ENCODE data around the gene USP40. TPM values are rescaled to one million over a fixed set of nuclear protein-coding genes. Genes with fewer than 3 reads are reported as not detected.

Gene USP40
- total RNA-seq, 4 donors from 2014 or later, result 21.8 to 60.3 (median 38.2) TPM

DNA sequence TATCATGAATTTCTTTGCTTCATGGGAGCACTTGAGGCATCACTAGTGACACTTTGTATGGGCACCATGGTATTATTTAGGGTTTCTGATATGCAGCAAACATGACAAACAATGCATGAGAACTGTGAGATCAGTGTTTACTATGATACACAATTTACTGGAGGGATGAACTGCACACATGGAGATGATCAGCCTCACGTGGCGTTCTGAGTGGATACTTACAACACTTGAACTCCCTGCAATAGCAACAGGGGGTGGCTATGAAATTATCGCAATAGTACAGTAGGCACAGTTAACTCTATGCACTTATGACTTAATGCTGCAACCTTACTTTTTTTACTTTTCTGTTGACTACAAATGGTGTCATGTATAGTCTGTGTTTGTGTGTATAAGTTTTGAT is 32.4 kb upstream of the USP40 start:
- TF ChIP-seq CTCF (IDR thresholded peaks at IDR 0.05; ENCODE audit: low read depth), result no peak

DNA sequence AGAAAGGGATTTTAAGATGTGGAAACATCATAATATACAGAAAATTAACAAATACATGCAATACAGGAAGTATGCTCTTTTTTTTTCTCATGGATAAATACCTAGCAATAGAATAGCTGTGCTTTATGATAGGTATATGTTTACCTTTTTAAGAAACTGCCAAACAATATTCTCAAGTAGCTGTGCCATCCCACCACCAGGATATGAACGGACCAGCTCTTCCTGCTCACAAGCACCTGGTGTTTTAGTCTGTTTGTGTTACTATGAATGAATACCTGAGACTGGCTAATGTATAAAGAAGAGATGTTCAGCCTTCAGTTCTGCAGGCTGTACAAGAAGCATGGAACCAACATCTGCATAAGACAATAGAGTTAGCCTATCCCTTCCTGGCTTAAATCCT is 30.9 kb upstream of the USP40 start:
- TF ChIP-seq CTCF (IDR thresholded peaks at IDR 0.05; ENCODE audit: low read depth), result no peak

DNA sequence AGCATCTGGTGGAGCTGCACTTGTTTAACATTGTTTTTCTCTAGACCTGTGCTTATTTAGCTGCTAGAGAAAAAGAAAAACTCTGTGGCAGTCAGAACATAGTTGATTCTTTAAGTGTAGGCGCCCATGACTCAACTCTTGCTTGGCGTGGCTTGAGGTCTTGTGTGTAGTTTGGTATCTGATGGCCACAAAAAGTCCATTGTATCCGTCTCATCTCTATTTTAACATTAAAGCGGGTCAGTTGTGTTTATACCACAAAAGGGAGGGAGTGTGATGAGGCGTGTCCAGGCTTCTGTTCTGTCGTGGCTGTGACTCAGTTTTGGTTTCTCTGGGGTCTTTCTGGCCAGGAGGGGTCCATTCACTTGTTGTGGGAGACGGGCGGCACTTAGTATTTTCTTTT is 26.6 kb upstream of the USP40 start:
- TF ChIP-seq CTCF (IDR thresholded peaks at IDR 0.05; ENCODE audit: low read depth), result no peak

GRCh38 chr2:233588400-233588799 is 21.8 kb upstream of the USP40 start:
- no peak for TF ChIP-seq CTCF (IDR thresholded peaks at IDR 0.05; ENCODE audit: low read depth)

GRCh38 chr2:233584210-233584609 is 17.6 kb upstream of the USP40 start:
- TF ChIP-seq CTCF (IDR thresholded peaks at IDR 0.05; ENCODE audit: low read depth), result no peak

DNA sequence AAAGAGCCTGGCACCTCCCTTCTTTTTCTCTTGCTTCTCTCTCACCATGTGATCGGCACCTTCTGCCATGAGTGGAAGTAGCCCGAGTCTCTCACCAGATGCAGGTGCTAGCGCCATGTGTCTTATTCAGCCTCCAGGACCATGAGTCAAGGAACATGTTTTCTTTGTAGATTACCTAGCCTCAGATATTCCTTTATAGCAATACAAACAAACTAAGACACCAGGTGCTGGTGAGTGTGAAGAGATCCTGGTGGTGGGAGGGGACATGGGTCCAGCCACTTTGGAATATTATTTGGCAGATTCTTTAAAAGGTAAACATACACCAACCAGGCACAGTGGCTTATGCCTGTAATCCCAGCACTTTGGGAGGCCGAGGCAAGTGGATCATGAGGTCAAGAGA is 5.9 kb upstream of the USP40 start:
- TF ChIP-seq CTCF (IDR thresholded peaks at IDR 0.05; ENCODE audit: low read depth), result no peak

DNA sequence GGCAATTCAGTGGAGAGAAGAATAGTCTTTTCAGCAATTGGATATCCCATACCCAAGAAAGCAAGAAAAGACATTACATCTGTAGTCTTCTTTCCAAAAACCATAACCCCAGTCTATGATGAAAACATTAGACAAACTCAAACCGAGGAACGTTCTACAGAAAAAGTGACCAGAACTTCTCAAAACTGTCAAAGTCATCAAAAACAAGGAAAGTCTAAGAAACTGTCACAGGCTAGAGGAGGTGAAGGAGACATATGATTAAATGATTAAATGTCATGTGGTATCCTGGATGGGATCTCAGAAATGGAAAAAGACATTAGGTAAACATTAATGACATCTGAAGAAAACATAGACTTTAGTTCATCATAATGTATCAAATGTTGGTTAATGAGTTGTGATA is 4.9 kb upstream of the USP40 start:
- no peak for TF ChIP-seq CTCF (IDR thresholded peaks at IDR 0.05; ENCODE audit: low read depth)

DNA sequence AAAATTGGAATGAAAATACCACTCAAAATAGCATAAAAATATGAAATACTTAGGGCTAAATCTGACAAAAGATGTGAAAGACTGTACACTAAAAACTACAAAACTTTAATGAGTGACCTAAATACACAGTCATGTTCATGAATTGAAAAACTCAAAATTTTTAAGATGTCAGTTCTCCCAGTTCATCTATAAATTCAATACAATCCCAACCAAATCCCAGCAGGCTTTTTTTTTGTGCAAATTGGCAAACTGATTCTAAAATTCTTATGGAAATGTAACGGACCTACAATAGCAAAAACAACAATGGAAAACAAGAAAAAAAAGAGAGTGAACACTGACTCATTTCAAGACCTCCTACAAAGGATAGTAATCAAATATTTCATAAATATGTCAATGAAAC is 4.4 kb upstream of the USP40 start:
- TF ChIP-seq CTCF (IDR thresholded peaks at IDR 0.05; ENCODE audit: low read depth), result no peak
